ENCODE measurements around the gene LAMA3. TPM values are rescaled to one million over a fixed set of nuclear protein-coding genes. Genes with fewer than 3 reads are reported as not detected.

LAMA3 gene
- polyA plus RNA-seq, 1 donor from 2014 or later: 3.4 TPM

DNA sequence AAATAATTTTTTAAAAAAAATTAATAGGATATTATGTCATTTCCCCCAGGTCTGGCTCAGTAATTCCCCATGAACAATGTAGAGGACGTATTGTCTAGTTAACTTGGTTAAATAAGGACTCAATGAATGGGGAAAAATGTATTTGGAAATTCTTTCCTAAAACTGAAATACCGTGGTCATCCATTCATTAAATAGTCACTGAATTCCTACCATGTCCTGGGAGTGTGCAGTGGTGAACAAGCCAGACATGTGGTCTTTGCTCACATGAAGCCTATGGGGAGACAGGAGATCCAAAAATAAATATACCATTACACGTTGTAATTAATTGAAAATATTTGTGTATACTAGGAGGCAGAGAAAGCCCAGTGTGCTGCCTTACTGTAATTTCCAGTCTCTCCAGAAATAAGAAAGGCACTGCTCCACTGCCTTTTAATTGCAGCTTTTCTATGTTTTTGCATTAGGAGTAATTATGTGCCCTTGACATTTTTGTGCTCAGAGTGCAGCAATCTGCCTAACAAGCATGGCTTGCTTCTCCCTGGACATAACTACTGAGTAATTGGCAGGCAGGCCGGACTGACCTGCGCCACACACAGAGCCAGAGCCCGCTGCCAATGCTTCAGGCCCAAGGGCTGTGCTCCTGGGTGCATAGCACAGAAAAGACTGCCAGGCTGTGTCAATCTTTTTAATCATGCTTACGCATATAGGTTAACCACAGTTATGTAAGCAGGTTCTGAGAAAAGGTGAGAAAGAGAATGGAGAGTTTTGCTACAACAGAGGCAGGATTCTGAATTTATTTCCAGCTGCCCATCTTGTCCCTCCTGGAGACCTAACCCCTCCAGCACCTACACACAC lies 303.1 kb downstream of the LAMA3 start:
- H2AFZ ChIP-seq (ENCODE audit: low read depth, low read length): no peak overlapping the region
- H3K4me2 ChIP-seq (ENCODE audit: low read length): no peak overlapping the region
- TF ChIP-seq, protein P1, sequence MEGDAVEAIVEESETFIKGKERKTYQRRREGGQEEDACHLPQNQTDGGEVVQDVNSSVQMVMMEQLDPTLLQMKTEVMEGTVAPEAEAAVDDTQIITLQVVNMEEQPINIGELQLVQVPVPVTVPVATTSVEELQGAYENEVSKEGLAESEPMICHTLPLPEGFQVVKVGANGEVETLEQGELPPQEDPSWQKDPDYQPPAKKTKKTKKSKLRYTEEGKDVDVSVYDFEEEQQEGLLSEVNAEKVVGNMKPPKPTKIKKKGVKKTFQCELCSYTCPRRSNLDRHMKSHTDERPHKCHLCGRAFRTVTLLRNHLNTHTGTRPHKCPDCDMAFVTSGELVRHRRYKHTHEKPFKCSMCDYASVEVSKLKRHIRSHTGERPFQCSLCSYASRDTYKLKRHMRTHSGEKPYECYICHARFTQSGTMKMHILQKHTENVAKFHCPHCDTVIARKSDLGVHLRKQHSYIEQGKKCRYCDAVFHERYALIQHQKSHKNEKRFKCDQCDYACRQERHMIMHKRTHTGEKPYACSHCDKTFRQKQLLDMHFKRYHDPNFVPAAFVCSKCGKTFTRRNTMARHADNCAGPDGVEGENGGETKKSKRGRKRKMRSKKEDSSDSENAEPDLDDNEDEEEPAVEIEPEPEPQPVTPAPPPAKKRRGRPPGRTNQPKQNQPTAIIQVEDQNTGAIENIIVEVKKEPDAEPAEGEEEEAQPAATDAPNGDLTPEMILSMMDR (IDR thresholded peaks at IDR 0.05; ENCODE audit: poor library complexity, severe bottlenecking): no peak
- TF ChIP-seq EZH2 (IDR thresholded peaks at IDR 0.05; ENCODE audit: borderline replicate concordance, insufficient read depth, low read length, poor library complexity, severe bottlenecking): no peak
- TF ChIP-seq EP300 (conservative IDR thresholded peaks at IDR 0.05; ENCODE audit: poor library complexity, severe bottlenecking): no peak
- no peak for TF ChIP-seq SMC3 (conservative IDR thresholded peaks at IDR 0.05; ENCODE audit: poor library complexity)
- no peak for TF ChIP-seq TAF1 (IDR thresholded peaks at IDR 0.05; ENCODE audit: low read depth)
- TF ChIP-seq POLR2AphosphoS5 (IDR thresholded peaks at IDR 0.05): no peak
- TF ChIP-seq MXI1 (conservative IDR thresholded peaks at IDR 0.05; ENCODE audit: poor library complexity, severe bottlenecking): no peak
- TF ChIP-seq, protein P2, sequence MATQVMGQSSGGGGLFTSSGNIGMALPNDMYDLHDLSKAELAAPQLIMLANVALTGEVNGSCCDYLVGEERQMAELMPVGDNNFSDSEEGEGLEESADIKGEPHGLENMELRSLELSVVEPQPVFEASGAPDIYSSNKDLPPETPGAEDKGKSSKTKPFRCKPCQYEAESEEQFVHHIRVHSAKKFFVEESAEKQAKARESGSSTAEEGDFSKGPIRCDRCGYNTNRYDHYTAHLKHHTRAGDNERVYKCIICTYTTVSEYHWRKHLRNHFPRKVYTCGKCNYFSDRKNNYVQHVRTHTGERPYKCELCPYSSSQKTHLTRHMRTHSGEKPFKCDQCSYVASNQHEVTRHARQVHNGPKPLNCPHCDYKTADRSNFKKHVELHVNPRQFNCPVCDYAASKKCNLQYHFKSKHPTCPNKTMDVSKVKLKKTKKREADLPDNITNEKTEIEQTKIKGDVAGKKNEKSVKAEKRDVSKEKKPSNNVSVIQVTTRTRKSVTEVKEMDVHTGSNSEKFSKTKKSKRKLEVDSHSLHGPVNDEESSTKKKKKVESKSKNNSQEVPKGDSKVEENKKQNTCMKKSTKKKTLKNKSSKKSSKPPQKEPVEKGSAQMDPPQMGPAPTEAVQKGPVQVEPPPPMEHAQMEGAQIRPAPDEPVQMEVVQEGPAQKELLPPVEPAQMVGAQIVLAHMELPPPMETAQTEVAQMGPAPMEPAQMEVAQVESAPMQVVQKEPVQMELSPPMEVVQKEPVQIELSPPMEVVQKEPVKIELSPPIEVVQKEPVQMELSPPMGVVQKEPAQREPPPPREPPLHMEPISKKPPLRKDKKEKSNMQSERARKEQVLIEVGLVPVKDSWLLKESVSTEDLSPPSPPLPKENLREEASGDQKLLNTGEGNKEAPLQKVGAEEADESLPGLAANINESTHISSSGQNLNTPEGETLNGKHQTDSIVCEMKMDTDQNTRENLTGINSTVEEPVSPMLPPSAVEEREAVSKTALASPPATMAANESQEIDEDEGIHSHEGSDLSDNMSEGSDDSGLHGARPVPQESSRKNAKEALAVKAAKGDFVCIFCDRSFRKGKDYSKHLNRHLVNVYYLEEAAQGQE (IDR thresholded peaks at IDR 0.05; ENCODE audit: borderline replicate concordance): no peak
- no peak for TF ChIP-seq RAD21 (conservative IDR thresholded peaks at IDR 0.05)

DNA sequence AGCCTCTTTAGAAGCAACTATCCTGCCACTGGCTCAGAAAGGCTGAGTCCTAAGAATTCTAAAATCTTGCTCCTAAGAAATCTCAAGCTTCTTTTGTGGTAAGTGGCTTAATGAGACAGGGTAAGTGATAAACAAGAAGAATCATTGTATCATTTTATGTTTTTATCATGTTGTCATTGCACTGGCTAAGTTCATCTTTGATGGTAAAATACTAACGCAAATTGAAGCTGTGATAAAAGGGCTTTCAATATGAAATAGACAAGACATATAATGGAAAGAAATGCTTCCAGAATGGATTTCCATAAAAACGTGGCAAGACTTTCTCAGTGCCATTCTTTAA lies 303.7 kb downstream of the LAMA3 start:
- H3K9me2 ChIP-seq (ENCODE audit: insufficient read depth, low read length): no peaks in the 10 kb centered on the region
- H3K4me3 ChIP-seq (ENCODE audit: low read length): no peak overlapping the region
- no peaks in the 10 kb centered on the region for H3F3A ChIP-seq (ENCODE audit: insufficient read depth, low read length, poor library complexity, severe bottlenecking)
- TF ChIP-seq MXI1 (conservative IDR thresholded peaks at IDR 0.05; ENCODE audit: poor library complexity, severe bottlenecking) (no peak), POLR2AphosphoS5 (IDR thresholded peaks at IDR 0.05) (no peak), RAD21 (conservative IDR thresholded peaks at IDR 0.05) (no peak), EZH2 (IDR thresholded peaks at IDR 0.05; ENCODE audit: borderline replicate concordance, insufficient read depth, low read length, poor library complexity, severe bottlenecking) (no peak), SMC3 (conservative IDR thresholded peaks at IDR 0.05; ENCODE audit: poor library complexity) (no peak), TAF1 (IDR thresholded peaks at IDR 0.05; ENCODE audit: low read depth) (no peak), EP300 (conservative IDR thresholded peaks at IDR 0.05; ENCODE audit: poor library complexity, severe bottlenecking) (no peak)
- TF ChIP-seq, protein P2 (IDR thresholded peaks at IDR 0.05; ENCODE audit: borderline replicate concordance): no peak
- TF ChIP-seq, protein P1 (IDR thresholded peaks at IDR 0.05; ENCODE audit: poor library complexity, severe bottlenecking): no peak
- H2AFZ ChIP-seq (ENCODE audit: low read depth, low read length): no peak overlapping the region
- H3K4me2 ChIP-seq (ENCODE audit: low read length): no peak overlapping the region
- H3K9ac ChIP-seq (ENCODE audit: low read length): no peak overlapping the region
- no peak overlapping the region for H3K27ac ChIP-seq (ENCODE audit: low read length)
- H3K36me3 ChIP-seq (ENCODE audit: insufficient read depth, low read length): no peaks in the 10 kb centered on the region
- H3K9me3 ChIP-seq (ENCODE audit: low read length): no peaks in the 10 kb centered on the region
- H3K79me2 ChIP-seq (replicated peaks; ENCODE audit: insufficient read depth, low read length): no peaks in the 10 kb centered on the region
- H3K27me3 ChIP-seq (ENCODE audit: insufficient read depth, low read depth, low read length): no peaks in the 10 kb centered on the region
- H4K20me1 ChIP-seq (ENCODE audit: insufficient read depth): no peaks in the 10 kb centered on the region

More for the DNA sequence above, 303.1 kb downstream of the LAMA3 start:
- Histone ChIP-seq H3K9me2 (ENCODE audit: insufficient read depth, low read length) (no peaks in the 10 kb centered on the region), H3K79me2 (replicated peaks; ENCODE audit: insufficient read depth, low read length) (no peaks in the 10 kb centered on the region), H3K27ac (ENCODE audit: low read length) (no peak overlapping the region), H3K9me3 (ENCODE audit: low read length) (no peaks in the 10 kb centered on the region), H3K9ac (ENCODE audit: low read length) (no peak overlapping the region), H3K36me3 (ENCODE audit: insufficient read depth, low read length) (no peaks in the 10 kb centered on the region), H4K20me1 (ENCODE audit: insufficient read depth) (no peaks in the 10 kb centered on the region), H3K27me3 (ENCODE audit: insufficient read depth, low read depth, low read length) (no peaks in the 10 kb centered on the region), H3F3A (ENCODE audit: insufficient read depth, low read length, poor library complexity, severe bottlenecking) (no peaks in the 10 kb centered on the region), H3K4me3 (ENCODE audit: low read length) (no peak overlapping the region)
